Measurements from ENCODE around the gene EPHB2.

Gene EPHB2

DNA sequence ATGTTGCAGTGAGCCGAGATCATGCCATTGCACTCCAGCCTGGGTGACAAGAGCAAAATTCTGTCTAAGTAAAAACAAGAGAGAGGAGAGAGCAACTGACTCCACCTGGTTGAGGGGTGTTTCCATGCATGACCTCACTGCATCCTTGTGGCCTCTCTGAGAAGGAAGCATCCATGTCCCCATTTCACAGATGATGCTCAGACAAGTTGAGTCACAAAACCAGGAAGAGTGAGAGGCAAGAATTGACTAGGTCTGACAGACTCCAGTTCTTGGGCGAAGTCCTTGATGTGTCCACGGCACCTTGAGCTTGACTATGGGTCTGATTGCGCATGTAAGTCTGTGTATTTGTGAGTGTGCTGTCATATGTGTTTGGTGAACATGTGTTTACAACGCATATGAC, 156.2 kb downstream of the EPHB2 start:
- no peak overlapping the region for H3K27ac ChIP-seq (ENCODE audit: low read length)
- WGBS (ENCODE audit: insufficient coverage, insufficient read length) = no CpG with 5 or more reads among the region's 5 CpGs
- no peaks in the 10 kb centered on the region for H3K9me3 ChIP-seq (ENCODE audit: control insufficient read depth, insufficient read depth, low read length)
- no peaks in the 10 kb centered on the region for H3K36me3 ChIP-seq (ENCODE audit: control insufficient read depth, insufficient read depth, low read length)
- no peaks in the 10 kb centered on the region for H3K27me3 ChIP-seq (ENCODE audit: control insufficient read depth, insufficient read depth, low read length)
- no peak for DNase-seq (ENCODE audit: low read depth, low spot score)
- H3K4me3 ChIP-seq (ENCODE audit: low read length) = no peak overlapping the region
- no peaks in the 10 kb centered on the region for H3K4me1 ChIP-seq (ENCODE audit: control insufficient read depth, insufficient read depth, low read length)

DNA sequence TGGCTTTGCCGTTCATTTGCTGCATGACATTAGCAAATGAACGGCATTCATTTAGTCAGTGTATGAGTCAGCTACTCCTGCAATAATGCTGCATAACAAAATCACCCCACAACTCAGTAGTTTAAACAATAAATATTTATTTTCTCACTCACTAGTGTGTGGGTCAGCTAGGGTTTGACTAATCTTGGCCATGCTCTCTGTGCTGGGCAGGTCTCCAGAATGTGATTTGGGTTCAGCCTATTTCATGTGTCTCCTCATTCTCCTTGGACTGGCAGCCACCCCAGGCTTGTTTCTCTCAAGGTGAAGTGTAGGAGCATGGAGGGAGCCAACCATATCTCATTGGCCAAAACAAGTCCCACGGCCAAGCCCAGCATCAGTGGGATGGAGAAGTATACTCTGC, 157.7 kb downstream of the EPHB2 start:
- H3K4me3 ChIP-seq (ENCODE audit: low read length) = no peak overlapping the region
- no CpG with 5 or more reads among the region's 3 CpGs for WGBS (ENCODE audit: insufficient coverage, insufficient read length)
- DNase-seq (ENCODE audit: low read depth, low spot score) = no peak
- no peaks in the 10 kb centered on the region for H3K27me3 ChIP-seq (ENCODE audit: control insufficient read depth, insufficient read depth, low read length)
- H3K4me1 ChIP-seq (ENCODE audit: control insufficient read depth, insufficient read depth, low read length) = no peaks in the 10 kb centered on the region
- H3K9me3 ChIP-seq (ENCODE audit: control insufficient read depth, insufficient read depth, low read length) = no peaks in the 10 kb centered on the region
- no peak overlapping the region for H3K27ac ChIP-seq (ENCODE audit: low read length)
- H3K36me3 ChIP-seq (ENCODE audit: control insufficient read depth, insufficient read depth, low read length) = no peaks in the 10 kb centered on the region

DNA sequence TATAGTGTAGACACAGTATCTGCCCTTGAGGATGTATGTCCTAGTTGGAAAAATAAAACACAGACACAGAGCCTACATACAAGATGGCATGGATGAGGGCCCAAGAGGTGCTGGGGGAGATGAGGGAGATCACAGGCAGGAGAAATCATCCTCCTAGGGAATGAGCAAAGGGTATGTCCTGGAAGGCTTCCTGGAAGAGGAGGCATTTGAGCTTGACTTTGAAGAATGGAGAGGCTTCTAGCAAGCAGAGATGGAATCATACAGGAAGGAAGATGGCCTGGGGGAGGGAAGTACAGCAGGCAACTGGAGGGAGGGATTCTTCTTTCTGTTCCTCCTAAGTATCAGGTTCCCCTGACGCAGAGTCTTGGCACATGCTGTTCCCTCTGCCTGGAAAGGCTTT, 158.7 kb downstream of the EPHB2 start:
- no CpG with 5 or more reads among the region's 1 CpG for WGBS (ENCODE audit: insufficient coverage, insufficient read length)
- Histone ChIP-seq H3K36me3 (ENCODE audit: control insufficient read depth, insufficient read depth, low read length) (no peaks in the 10 kb centered on the region), H3K4me3 (ENCODE audit: low read length) (no peak overlapping the region), H3K27me3 (ENCODE audit: control insufficient read depth, insufficient read depth, low read length) (no peaks in the 10 kb centered on the region), H3K9me3 (ENCODE audit: control insufficient read depth, insufficient read depth, low read length) (no peaks in the 10 kb centered on the region), H3K27ac (ENCODE audit: low read length) (no peak overlapping the region), H3K4me1 (ENCODE audit: control insufficient read depth, insufficient read depth, low read length) (no peaks in the 10 kb centered on the region)
- DNase-seq (ENCODE audit: low read depth, low spot score) = no peak

DNA sequence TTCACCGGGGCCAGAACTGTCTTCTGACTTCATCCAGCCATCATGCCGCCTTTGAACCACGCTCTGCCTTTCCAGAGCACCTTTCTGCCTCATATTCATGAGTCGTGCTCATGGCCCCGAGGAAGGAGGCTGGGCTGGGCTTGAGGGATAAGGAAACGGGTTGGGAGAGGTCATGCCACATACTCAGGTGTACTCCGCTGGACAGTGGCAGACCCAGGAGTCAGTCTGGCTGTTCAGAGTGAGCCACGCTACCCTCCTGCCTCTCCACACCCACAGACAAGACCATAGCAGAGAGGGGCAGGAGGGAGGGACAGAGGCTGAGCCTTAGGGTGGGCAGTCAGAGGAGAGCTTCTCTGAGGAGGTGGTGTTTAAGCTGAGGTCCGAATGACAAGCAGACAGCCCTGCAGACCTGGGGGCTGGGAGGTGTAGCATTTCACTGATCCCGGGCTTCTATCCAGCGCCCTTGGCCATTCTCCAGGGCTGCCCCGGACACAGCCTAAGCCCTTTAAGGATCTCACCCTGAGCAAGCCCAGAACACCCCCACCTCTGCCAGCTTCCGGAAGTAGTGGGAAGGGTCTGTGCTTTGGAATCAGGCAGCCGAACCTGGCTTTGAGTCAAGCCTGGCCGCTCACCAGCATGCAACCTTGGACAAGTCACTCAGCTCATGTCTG, 159.7 kb downstream of the EPHB2 start:
- DNase-seq (ENCODE audit: low read depth, low spot score) = no peak
- H3K4me3 ChIP-seq (ENCODE audit: low read length) = no peak overlapping the region
- H3K9me3 ChIP-seq (ENCODE audit: control insufficient read depth, insufficient read depth, low read length) = no peaks in the 10 kb centered on the region
- no peak overlapping the region for H3K27ac ChIP-seq (ENCODE audit: low read length)
- no peaks in the 10 kb centered on the region for H3K36me3 ChIP-seq (ENCODE audit: control insufficient read depth, insufficient read depth, low read length)
- no peaks in the 10 kb centered on the region for H3K27me3 ChIP-seq (ENCODE audit: control insufficient read depth, insufficient read depth, low read length)
- no peaks in the 10 kb centered on the region for H3K4me1 ChIP-seq (ENCODE audit: control insufficient read depth, insufficient read depth, low read length)
- whole genome bisulfite sequencing (ENCODE audit: insufficient coverage, insufficient read length) = no CpG with 5 or more reads among the region's 15 CpGs

DNA sequence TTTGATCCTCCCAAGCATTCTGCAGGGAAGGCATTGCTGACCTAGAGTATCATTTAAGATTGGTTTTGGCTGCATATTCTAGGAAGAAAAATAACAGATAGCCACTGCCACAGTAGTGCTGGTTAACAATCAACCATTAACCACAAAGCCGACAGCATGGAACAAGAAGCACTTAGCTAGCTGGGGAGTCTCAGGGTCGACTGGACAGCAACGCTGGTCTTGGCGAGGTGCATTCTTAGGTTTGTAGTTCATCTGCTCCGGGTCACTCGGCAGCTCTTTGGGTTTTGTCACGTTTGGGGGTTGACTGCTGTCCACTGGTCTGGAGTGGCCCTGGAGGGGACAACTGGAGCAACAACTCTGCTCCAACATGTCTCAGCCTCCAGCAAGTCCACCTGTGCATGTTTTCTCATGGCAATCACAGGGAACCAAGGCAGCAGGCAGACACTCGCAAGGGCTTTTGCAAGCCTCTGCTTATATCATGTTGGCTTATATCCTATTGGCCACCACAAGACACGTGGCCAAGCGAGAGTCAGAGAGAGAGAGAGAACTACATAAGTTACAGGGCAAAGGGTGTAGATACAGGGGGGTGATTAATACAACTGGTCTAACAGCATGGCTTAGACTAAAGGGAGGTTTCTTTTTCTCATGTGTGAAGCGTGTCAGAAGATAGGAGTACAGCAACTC, 162.5 kb downstream of the EPHB2 start:
- no peaks in the 10 kb centered on the region for H3K36me3 ChIP-seq (ENCODE audit: control insufficient read depth, insufficient read depth, low read length)
- H3K4me1 ChIP-seq (ENCODE audit: control insufficient read depth, insufficient read depth, low read length) = no peaks in the 10 kb centered on the region
- WGBS (ENCODE audit: insufficient coverage, insufficient read length) = no CpG with 5 or more reads among the region's 11 CpGs
- H3K4me3 ChIP-seq (ENCODE audit: low read length) = no peak overlapping the region
- H3K27me3 ChIP-seq (ENCODE audit: control insufficient read depth, insufficient read depth, low read length) = no peaks in the 10 kb centered on the region
- H3K27ac ChIP-seq (ENCODE audit: low read length) = no peak overlapping the region
- no peaks in the 10 kb centered on the region for H3K9me3 ChIP-seq (ENCODE audit: control insufficient read depth, insufficient read depth, low read length)
- DNase-seq (ENCODE audit: low read depth, low spot score) = no peak

DNA sequence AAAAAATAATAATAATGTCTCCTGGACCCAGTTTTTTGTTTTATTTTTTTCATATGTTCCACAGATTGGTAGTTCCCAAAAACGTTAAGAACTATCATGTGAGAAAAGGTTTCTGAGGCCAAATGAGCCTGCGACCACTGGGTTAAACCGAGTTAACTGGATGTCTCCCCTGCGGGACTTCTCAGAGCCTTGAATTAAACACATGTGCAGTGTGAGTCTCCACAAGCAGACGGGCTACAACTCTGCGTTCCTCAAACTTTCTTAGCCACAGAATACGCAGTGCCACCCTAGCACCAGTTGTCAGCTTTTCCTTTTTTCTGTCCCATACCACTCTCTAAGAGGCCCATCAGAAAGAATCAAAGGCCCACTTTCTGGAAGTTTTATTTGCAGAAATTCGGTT, 164.1 kb downstream of the EPHB2 start:
- Histone ChIP-seq H3K9me3 (ENCODE audit: control insufficient read depth, insufficient read depth, low read length) (no peaks in the 10 kb centered on the region), H3K27me3 (ENCODE audit: control insufficient read depth, insufficient read depth, low read length) (no peaks in the 10 kb centered on the region), H3K4me3 (ENCODE audit: low read length) (no peak overlapping the region), H3K27ac (ENCODE audit: low read length) (no peak overlapping the region), H3K4me1 (ENCODE audit: control insufficient read depth, insufficient read depth, low read length) (no peaks in the 10 kb centered on the region), H3K36me3 (ENCODE audit: control insufficient read depth, insufficient read depth, low read length) (no peaks in the 10 kb centered on the region)
- DNase-seq (ENCODE audit: low read depth, low spot score) = no peak
- no CpG with 5 or more reads among the region's 8 CpGs for WGBS (ENCODE audit: insufficient coverage, insufficient read length)

DNA sequence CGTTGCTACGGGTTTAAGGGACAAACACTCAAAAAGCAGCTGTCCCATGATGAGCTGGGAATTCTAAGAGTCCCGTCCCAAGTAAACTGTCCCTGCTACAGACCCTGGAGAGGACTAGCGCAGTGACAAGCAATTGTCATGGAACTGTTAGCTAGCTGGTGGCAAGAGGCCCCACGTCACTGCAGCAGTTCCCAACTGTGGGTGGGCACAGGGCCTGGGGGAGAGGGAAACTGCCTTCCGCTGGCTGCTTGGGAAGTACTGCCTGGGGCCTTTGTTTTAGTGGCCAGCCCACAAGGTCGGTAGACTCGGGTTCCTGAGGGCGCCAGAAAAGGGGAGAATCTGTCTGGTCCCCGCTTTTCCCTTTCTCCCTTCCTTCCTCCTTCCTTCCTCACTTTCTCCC, 164.6 kb downstream of the EPHB2 start:
- no peak overlapping the region for H3K4me3 ChIP-seq (ENCODE audit: low read length)
- H3K27ac ChIP-seq (ENCODE audit: low read length) = no peak overlapping the region
- DNase-seq (ENCODE audit: low read depth, low spot score) = no peak
- H3K27me3 ChIP-seq (ENCODE audit: control insufficient read depth, insufficient read depth, low read length) = no peaks in the 10 kb centered on the region
- no peaks in the 10 kb centered on the region for H3K4me1 ChIP-seq (ENCODE audit: control insufficient read depth, insufficient read depth, low read length)
- no peaks in the 10 kb centered on the region for H3K36me3 ChIP-seq (ENCODE audit: control insufficient read depth, insufficient read depth, low read length)
- no CpG with 5 or more reads among the region's 10 CpGs for WGBS (ENCODE audit: insufficient coverage, insufficient read length)
- H3K9me3 ChIP-seq (ENCODE audit: control insufficient read depth, insufficient read depth, low read length) = no peaks in the 10 kb centered on the region

DNA sequence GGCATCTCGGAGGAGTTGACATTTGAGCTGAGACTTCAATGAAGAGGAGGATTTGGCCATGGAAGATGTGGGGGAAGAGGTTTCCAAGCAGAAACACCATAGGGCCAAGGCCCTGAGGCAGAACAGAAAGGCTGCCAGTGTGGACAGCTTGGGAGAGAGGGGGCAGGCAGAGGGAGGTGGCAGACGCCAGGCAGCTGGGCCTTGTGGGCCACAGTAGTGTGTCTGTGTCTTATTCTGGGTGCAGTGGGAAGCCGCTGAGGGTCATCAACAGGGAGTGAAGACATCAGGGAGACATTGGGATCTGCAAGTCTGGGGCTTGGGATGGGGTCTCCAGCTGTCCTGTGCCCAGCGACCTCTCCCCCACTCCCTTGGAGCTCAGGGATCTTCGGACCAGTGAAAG, 165.2 kb downstream of the EPHB2 start:
- Histone ChIP-seq H3K27me3 (ENCODE audit: control insufficient read depth, insufficient read depth, low read length) (no peaks in the 10 kb centered on the region), H3K36me3 (ENCODE audit: control insufficient read depth, insufficient read depth, low read length) (no peaks in the 10 kb centered on the region), H3K27ac (ENCODE audit: low read length) (no peak overlapping the region), H3K4me3 (ENCODE audit: low read length) (no peak overlapping the region), H3K4me1 (ENCODE audit: control insufficient read depth, insufficient read depth, low read length) (no peaks in the 10 kb centered on the region), H3K9me3 (ENCODE audit: control insufficient read depth, insufficient read depth, low read length) (no peaks in the 10 kb centered on the region)
- DNase-seq (ENCODE audit: low read depth, low spot score) = no peak
- no CpG with 5 or more reads among the region's 5 CpGs for WGBS (ENCODE audit: insufficient coverage, insufficient read length)

DNA sequence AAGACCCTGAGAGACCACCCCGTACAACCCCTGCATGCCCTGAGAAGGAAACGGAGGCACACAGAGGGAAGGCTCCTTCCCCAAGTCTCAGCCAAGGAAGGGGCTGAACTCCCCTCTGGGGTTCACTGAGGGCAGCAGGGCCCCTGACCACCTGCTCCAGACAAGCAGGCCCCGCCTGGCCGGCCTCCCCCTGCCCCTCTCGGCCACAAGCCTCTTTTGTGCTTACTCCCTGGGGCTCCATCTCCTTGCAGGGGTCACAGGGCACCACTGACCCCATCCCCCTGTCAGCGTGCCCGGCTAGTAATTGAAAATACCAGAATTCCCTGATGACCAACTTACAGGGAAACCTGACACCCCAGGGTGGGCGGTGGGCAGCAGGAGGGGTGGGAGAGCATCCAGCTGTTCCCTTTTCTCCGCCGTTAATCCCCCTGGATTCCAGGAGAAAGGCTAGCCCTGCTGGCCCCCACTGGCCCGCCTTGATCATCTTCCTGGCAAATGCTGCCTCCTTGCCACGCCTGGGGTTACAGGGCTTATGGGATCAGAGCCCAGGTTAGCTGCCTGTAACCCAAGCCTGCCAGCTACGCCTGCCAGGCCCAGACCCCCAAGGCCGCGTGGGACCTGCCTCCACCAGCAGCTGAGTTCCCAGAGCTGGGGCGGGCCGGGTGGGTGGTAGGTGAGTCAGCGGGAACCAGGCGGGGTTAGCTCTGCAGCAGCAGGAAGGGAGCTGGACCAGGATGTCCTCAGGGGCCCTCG, 165.9 kb downstream of the EPHB2 start:
- Histone ChIP-seq H3K36me3 (ENCODE audit: control insufficient read depth, insufficient read depth, low read length) (no peaks in the 10 kb centered on the region), H3K27ac (ENCODE audit: low read length) (no peak overlapping the region), H3K9me3 (ENCODE audit: control insufficient read depth, insufficient read depth, low read length) (no peaks in the 10 kb centered on the region), H3K4me1 (ENCODE audit: control insufficient read depth, insufficient read depth, low read length) (no peaks in the 10 kb centered on the region), H3K27me3 (ENCODE audit: control insufficient read depth, insufficient read depth, low read length) (no peaks in the 10 kb centered on the region), H3K4me3 (ENCODE audit: low read length) (no peak overlapping the region)
- no CpG with 5 or more reads among the region's 20 CpGs for WGBS (ENCODE audit: insufficient coverage, insufficient read length)
- DNase-seq (ENCODE audit: low read depth, low spot score) = no peak

DNA sequence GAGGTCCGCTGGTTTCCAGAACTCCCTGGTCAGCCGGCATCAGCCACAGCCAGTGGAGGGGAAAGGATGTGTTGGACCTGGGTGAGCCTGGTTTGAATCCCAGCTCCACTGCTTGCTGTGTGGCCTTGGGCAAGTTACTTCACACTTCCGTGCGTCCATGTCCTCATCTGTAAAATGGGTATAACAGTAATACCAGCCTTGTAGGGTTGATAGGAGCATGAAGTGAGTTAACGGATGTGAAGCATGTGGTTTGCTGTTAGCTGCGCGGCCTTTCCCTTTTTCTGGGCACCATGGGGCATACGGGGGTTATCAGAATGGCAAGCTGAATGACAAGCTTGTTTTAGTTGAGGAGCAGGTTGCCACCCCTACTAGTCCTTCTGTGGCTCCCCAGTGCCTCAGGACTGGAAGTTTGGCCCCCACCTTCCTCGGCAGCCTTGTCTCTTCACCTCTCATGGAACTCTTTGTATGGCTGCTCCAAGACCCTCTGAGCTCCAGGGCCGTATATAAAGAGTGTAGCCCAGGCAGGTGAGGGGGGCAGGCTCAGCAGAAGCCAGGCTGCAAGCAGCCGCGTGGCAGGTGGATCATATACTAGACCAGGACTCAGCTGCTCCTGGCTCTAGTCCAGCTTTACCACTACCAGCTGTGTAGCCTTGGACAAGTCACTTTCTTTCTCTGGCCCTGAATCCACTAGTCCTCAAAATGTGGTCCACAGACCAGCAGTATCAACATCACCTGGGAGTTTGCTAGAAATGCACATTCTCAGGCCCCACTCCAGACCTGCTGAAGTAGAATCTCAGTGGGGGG, 166.7 kb downstream of the EPHB2 start:
- Histone ChIP-seq H3K4me1 (ENCODE audit: control insufficient read depth, insufficient read depth, low read length) (no peaks in the 10 kb centered on the region), H3K36me3 (ENCODE audit: control insufficient read depth, insufficient read depth, low read length) (no peaks in the 10 kb centered on the region), H3K4me3 (ENCODE audit: low read length) (no peak overlapping the region), H3K27me3 (ENCODE audit: control insufficient read depth, insufficient read depth, low read length) (no peaks in the 10 kb centered on the region), H3K9me3 (ENCODE audit: control insufficient read depth, insufficient read depth, low read length) (no peaks in the 10 kb centered on the region), H3K27ac (ENCODE audit: low read length) (no peak overlapping the region)
- no peak for DNase-seq (ENCODE audit: low read depth, low spot score)
- WGBS (ENCODE audit: insufficient coverage, insufficient read length) = no CpG with 5 or more reads among the region's 12 CpGs
